Neural progenitor cell (in vitro differentiated cells): ENCODE measurements around the gene FBL. TPM values are rescaled to one million over a fixed set of nuclear protein-coding genes. Genes with fewer than 3 reads are reported as not detected.
"Not testable (repeated sequence)": the region's sequence is repeated elsewhere in the genome, so short reads cannot be mapped to it uniquely, and the experiment has no call there.

Experiments used
- DNase-seq: peaks from one replicate; pipeline ENCODE4 v3.0.0-alpha.2; 2016; ENCODE audit warnings: low spot score
- H2AFZ ChIP-seq: fragments of 200-600 bp; sonication (generic); replicated peaks from 2 replicates; pipeline ENCODE4 v1.6.1; 2016; ENCODE audit warnings: antibody characterized with exemption
- H3F3A ChIP-seq: fragments of 200-600 bp; sonication (generic); 2 replicates; pipeline ENCODE4 v1.6.1; 2016; ENCODE audit warnings: antibody characterized with exemption, low read depth
- H3K27ac ChIP-seq: fragments of 200-600 bp; sonication (generic); 2 replicates; pipeline ENCODE4 v1.5.1; 2016; ENCODE audit warnings: mild to moderate bottlenecking
- H3K27me3 ChIP-seq: fragments of 200-600 bp; sonication (generic); 2 replicates; pipeline ENCODE4 v1.6.1; 2016; ENCODE audit warnings: mild to moderate bottlenecking, moderate library complexity
- H3K36me3 ChIP-seq: fragments of 200-600 bp; sonication (generic); 2 replicates; pipeline ENCODE4 v1.5.1; 2016
- H3K4me1 ChIP-seq: fragments of 200-600 bp; sonication (generic); 2 replicates; pipeline ENCODE4 v1.6.1; 2016; ENCODE audit warnings: mixed run types
- H3K4me2 ChIP-seq: fragments of 200-600 bp; sonication (generic); 2 replicates; pipeline ENCODE4 v1.6.1; 2016
- H3K4me3 ChIP-seq: fragments of 200-600 bp; sonication (generic); 2 replicates; pipeline ENCODE4 v1.5.1; 2016
- H3K79me2 ChIP-seq: fragments of 200-600 bp; sonication (generic); 2 replicates; pipeline ENCODE4 v1.6.1; 2016; ENCODE audit warnings: low read depth
- H3K9ac ChIP-seq: fragments of 200-600 bp; sonication (generic); 2 replicates; pipeline ENCODE4 v1.6.1; 2016
- H3K9me3 ChIP-seq: fragments of 200-600 bp; sonication (generic); 2 replicates; pipeline ENCODE4 v1.5.1; 2016; ENCODE audit warnings: low read depth
- H4K20me1 ChIP-seq: fragments of 200-600 bp; sonication (generic); 2 replicates; pipeline ENCODE4 v1.6.1; 2016; ENCODE audit warnings: low read depth
- H3K27ac Mint-ChIP-seq: 3 replicates; pipeline ENCODE4 v1.8.0; 2021; ENCODE audit warnings: mixed read lengths
- H3K27me3 Mint-ChIP-seq: 2 replicates; pipeline ENCODE4 v1.8.0; 2022; ENCODE audit warnings: low read depth, mild to moderate bottlenecking, inconsistent platforms, moderate library complexity, mixed read lengths; ENCODE audit not compliant: insufficient read depth
- H3K36me3 Mint-ChIP-seq: 3 replicates; pipeline ENCODE4 v1.8.0; 2021; ENCODE audit warnings: mixed read lengths
- H3K4me1 Mint-ChIP-seq: 3 replicates; pipeline ENCODE4 v1.8.0; 2021; ENCODE audit warnings: mixed read lengths
- H3K4me3 Mint-ChIP-seq: 3 replicates; pipeline ENCODE4 v1.8.0; 2021; ENCODE audit warnings: mild to moderate bottlenecking, moderate library complexity, mixed read lengths
- H3K9me3 Mint-ChIP-seq: 3 replicates; pipeline ENCODE4 v1.8.0; 2020; ENCODE audit warnings: mixed read lengths
- EZH2 ChIP-seq: fragments of 200-600 bp; sonication (generic); IDR thresholded peaks from 2 replicates; pipeline ENCODE4 v1.6.1; 2017; ENCODE audit warnings: antibody characterized with exemption, mild to moderate bottlenecking, moderate library complexity
- EZH2phosphoT487 ChIP-seq: fragments of 200-600 bp; sonication (generic); IDR thresholded peaks from 2 replicates; pipeline ENCODE4 v1.6.1; 2017; ENCODE audit warnings: antibody characterized with exemption
- total RNA-seq: library from RNA; depleted of rRNA; stranded (reverse); fragments of >200 nt; gene quantifications from 2 replicates; pipeline ENCODE4 v1.2.3, GENCODE V29; 2015; ENCODE audit warnings: low replicate concordance
- TF ChIP-seq, protein P1 (sequence below): fragments of 200-600 bp; sonication (generic); IDR thresholded peaks from 2 replicates; pipeline ENCODE4 v1.5.1; 2017; ENCODE audit warnings: antibody characterized with exemption, mild to moderate bottlenecking

FBL gene
- total RNA-seq, 1 donor from 2014 or later = 428 TPM

DNA sequence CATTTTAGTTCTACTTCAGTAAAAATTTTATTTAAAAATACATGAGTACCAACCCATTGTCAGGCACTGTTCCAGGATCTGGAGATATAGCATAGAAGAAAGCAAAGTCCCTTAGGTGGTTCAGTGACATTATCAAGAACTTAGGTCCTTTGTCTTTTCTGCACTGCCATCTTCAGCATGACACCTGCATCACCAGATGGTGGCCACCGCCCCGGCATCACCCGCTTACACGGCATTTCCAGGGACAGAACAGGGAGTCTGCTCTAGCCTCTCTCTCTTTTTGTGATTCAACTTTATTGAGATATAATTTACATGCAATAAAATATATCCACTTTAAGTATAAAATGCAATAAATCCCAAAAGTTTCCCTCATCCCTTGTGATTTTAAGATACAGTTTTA is 35.8 kb downstream of the FBL start:
- Histone ChIP-seq H4K20me1 (no peaks in the 10 kb centered on the region), H3K36me3 (no peaks in the 10 kb centered on the region), H3K79me2 (no peaks in the 10 kb centered on the region), H3F3A (no peaks in the 10 kb centered on the region), H2AFZ (no peak overlapping the region), H3K9ac (no peak overlapping the region), H3K27ac (no peak overlapping the region), H3K27me3 (no peaks in the 10 kb centered on the region), H3K4me2 (no peak overlapping the region), H3K9me3 (no peaks in the 10 kb centered on the region), H3K4me3 (no peak overlapping the region), H3K4me1 (no peaks in the 10 kb centered on the region)
- no peaks in the 10 kb centered on the region for H3K36me3 Mint-ChIP-seq
- no peak overlapping the region for H3K27ac Mint-ChIP-seq
- H3K4me3 Mint-ChIP-seq = no peak overlapping the region
- TF ChIP-seq, protein P1, sequence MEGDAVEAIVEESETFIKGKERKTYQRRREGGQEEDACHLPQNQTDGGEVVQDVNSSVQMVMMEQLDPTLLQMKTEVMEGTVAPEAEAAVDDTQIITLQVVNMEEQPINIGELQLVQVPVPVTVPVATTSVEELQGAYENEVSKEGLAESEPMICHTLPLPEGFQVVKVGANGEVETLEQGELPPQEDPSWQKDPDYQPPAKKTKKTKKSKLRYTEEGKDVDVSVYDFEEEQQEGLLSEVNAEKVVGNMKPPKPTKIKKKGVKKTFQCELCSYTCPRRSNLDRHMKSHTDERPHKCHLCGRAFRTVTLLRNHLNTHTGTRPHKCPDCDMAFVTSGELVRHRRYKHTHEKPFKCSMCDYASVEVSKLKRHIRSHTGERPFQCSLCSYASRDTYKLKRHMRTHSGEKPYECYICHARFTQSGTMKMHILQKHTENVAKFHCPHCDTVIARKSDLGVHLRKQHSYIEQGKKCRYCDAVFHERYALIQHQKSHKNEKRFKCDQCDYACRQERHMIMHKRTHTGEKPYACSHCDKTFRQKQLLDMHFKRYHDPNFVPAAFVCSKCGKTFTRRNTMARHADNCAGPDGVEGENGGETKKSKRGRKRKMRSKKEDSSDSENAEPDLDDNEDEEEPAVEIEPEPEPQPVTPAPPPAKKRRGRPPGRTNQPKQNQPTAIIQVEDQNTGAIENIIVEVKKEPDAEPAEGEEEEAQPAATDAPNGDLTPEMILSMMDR = no peak
- TF ChIP-seq EZH2 = no peak
- no peak for TF ChIP-seq EZH2phosphoT487
- H3K9me3 Mint-ChIP-seq = peaks cover 2% of the 10 kb centered on the region
- no peak for DNase-seq
- H3K27me3 Mint-ChIP-seq = peaks cover 2% of the 10 kb centered on the region
- H3K4me1 Mint-ChIP-seq = no peaks in the 10 kb centered on the region

DNA sequence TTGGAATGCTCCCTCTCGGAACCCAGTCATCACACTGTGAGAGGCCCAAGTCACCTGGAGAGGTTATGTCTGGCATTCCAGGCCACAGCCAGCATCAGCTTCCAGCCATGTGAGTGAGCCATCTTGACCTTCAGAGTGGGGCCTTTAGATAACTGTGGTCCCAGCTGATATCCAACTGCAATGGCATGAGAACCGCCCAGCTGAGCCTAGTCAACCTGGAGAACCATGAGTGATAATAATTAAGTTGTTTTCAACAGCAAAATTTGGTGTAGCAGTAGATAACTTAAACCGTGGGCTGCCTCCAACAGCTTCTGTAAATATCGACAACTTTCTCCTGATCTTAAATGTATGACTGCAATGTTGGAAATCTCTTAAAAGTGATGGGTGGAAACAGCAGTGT is 36.8 kb downstream of the FBL start:
- H3K9me3 Mint-ChIP-seq = peaks cover 2% of the 10 kb centered on the region
- no peaks in the 10 kb centered on the region for H3K9me3 ChIP-seq
- H3K27ac Mint-ChIP-seq = no peak overlapping the region
- H3K4me2 ChIP-seq = no peak overlapping the region
- H3K4me3 ChIP-seq = no peak overlapping the region
- H4K20me1 ChIP-seq = no peaks in the 10 kb centered on the region
- H3K79me2 ChIP-seq = no peaks in the 10 kb centered on the region
- H2AFZ ChIP-seq = no peak overlapping the region
- TF ChIP-seq, protein P1 = no peak
- TF ChIP-seq EZH2 = no peak
- no peak for TF ChIP-seq EZH2phosphoT487
- H3K36me3 ChIP-seq = no peaks in the 10 kb centered on the region
- no peaks in the 10 kb centered on the region for H3K4me1 Mint-ChIP-seq
- H3K9ac ChIP-seq = no peak overlapping the region
- H3K4me1 ChIP-seq = no peaks in the 10 kb centered on the region
- H3K27me3 ChIP-seq = no peaks in the 10 kb centered on the region
- no peaks in the 10 kb centered on the region for H3K36me3 Mint-ChIP-seq
- H3K27me3 Mint-ChIP-seq = peaks cover 2% of the 10 kb centered on the region
- H3F3A ChIP-seq = no peaks in the 10 kb centered on the region
- H3K4me3 Mint-ChIP-seq = no peak overlapping the region
- H3K27ac ChIP-seq = no peak overlapping the region
- DNase-seq = no peak

DNA sequence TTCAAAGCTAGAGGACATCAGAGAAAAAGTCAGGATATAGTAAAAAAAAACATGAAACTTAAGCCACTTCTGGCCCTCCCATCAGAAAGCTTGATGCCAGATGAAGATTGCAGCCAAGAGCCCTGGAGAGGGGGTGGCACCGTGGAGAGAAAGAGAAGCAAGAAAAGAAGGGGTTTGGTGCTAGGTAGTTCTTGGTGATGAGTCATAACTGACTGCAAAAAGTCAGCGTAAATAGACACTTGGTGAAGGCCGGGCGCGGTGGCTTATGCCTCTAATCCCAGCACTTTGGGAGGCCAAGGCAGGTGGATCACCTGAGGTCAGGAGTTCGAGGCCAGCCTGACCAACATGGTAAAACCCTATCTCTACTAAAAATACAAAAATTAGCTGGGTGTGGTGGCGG is 37.5 kb downstream of the FBL start:
- H2AFZ ChIP-seq, H4K20me1 ChIP-seq, H3K4me1 Mint-ChIP-seq, H3K27me3 ChIP-seq, H3K36me3 Mint-ChIP-seq, H3K27ac Mint-ChIP-seq, H3K4me2 ChIP-seq, DNase-seq, H3K36me3 ChIP-seq, H3K79me2 ChIP-seq, H3K9me3 Mint-ChIP-seq, H3F3A ChIP-seq, H3K4me3 Mint-ChIP-seq, H3K4me3 ChIP-seq, H3K4me1 ChIP-seq, H3K9ac ChIP-seq, H3K27me3 Mint-ChIP-seq, H3K27ac ChIP-seq, H3K9me3 ChIP-seq: not testable (repeated sequence)

DNA sequence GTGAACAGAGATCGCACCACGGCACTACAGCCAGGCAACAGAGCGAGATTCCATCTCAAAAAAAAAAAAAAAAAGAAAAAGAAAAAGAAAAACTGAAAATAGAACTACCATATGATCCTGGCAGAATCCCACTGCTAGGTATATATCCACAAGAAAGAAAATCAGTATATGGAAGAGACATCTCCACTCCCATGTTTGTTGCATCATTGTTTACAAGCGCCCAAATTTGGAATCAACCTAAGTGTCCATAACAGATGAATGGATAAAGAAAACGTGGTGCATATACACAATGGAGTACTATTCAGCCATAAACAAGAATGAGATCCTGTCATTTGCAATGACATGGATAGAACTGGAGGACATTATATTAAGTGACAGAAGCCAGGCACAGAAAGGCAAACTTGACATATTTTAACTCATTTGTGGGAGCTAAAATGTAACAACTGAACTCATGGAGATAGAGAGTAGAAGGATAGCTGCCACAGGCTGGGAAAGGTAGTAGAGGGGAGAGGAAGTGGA is 38.3 kb downstream of the FBL start:
- Histone ChIP-seq H3K36me3 (no peaks in the 10 kb centered on the region), H3K4me3 (no peak overlapping the region), H3K9me3 (no peaks in the 10 kb centered on the region), H3F3A (no peaks in the 10 kb centered on the region), H3K27me3 (no peaks in the 10 kb centered on the region), H3K9ac (no peak overlapping the region), H3K4me1 (peaks cover 2% of the 10 kb centered on the region), H3K27ac (no peak overlapping the region), H2AFZ (no peak overlapping the region), H4K20me1 (no peaks in the 10 kb centered on the region), H3K4me2 (no peak overlapping the region), H3K79me2 (no peaks in the 10 kb centered on the region)
- no peak for DNase-seq
- Mint-ChIP-seq H3K4me3 (no peak overlapping the region), H3K9me3 (peaks cover 2% of the 10 kb centered on the region), H3K4me1 (no peaks in the 10 kb centered on the region), H3K36me3 (no peaks in the 10 kb centered on the region), H3K27ac (no peak overlapping the region), H3K27me3 (peaks cover 2% of the 10 kb centered on the region)
- TF ChIP-seq, protein P1 = no peak
- TF ChIP-seq EZH2phosphoT487 (no peak), EZH2 (no peak)
